NCI-H345 (cell line): ENCODE results near the gene TMEM131.

Source experiments
- DNase-seq: peaks from one replicate; lab custom pipeline; 2025; lab: John Stamatoyannopoulos, UW

TMEM131 gene

GRCh38 chr2:98020516-98020915, 24.8 kb upstream of the TMEM131 start:
- DNase-seq = no peak

DNA sequence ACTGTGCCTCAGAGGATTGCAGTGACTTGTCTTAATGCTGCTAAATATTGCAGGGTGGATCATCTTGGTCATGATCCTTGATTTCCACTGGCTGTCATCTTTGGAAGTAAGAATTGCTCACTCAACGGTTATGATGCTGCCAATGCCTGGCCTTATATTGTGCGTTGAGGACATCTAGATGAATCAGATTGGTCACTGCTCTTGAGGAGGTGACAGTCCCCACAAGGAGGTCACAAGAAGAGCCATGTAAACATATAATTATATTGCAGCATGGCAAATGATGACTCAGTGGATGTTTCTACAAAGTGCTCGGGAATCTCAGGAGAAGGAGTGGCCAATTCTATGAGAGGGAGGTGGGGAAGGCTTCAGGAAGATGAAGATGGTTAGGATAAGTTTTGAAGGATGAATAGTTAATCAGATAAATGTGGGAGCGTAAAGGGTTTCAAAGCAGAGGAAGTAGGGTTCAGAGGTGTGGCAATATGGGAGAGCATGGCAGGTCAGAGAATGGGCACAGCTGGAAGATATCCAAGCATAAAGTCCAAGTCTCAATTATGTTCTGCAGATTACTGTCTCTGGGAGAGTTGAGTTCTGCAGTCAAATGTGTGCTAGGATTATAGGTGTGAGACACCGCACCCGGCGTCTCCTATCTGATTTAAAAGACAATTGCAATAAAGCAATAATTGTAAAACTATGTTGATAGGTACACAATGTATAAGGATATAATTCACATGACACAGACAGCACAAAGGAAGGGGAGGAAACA, 21.3 kb upstream of the TMEM131 start:
- DNase-seq = no peak

GRCh38 chr2:98015671-98016070, 19.9 kb upstream of the TMEM131 start:
- DNase-seq = no peak

GRCh38 chr2:98014379-98014778, 18.6 kb upstream of the TMEM131 start:
- no peak for DNase-seq

- no peak for DNase-seq
These were observed 17.8 kb upstream of the TMEM131 start for GRCh38 chr2:98013407-98014042.

DNA sequence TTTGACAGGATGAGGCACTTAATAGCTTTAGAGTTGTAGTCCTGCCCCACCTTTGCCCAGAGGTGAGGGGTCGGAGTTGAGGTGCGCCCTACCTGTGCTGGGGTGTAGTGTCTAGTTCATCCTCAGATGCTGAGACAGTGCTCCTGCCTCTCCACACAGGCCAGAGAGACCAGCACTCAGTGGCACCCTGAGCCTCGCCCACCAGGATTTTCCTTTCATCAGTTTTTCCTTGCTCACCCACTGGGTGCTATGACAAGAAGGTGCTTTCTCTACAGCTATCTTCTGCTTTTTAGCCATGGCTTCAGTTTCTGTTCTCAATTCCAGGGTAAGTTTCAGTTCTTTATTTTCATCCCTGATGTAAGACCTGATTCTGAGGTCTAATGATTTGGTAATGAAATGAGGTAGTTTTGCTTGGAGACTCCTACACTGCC, 16.8 kb upstream of the TMEM131 start:
- DNase-seq = no peak

- no peak for DNase-seq
These were observed 14.4 kb upstream of the TMEM131 start for GRCh38 chr2:98009887-98010760.

DNA sequence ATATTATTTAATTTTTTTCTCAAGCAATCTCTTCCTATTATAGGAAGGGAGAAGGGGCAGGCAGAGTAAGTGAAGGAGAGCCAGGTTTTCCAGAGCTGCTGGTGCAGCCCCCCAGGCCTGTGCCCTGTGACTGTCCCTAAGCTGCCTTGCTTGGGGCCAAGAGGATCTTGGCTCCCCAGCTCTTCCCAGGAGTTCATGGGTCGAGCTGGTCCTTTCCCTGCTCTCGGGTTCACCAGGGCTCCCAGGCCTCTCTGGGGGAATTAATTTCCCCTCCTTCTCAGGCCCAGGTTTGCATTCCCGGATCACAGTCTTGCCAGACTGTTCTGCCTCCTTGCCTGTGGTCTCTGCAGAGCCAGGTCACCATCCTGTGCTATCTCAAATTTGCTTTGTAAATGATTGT, 12.7 kb upstream of the TMEM131 start:
- DNase-seq = no peak

- DNase-seq = no peak
These were observed 10.6 kb upstream of the TMEM131 start for GRCh38 chr2:98006378-98006777.

DNA sequence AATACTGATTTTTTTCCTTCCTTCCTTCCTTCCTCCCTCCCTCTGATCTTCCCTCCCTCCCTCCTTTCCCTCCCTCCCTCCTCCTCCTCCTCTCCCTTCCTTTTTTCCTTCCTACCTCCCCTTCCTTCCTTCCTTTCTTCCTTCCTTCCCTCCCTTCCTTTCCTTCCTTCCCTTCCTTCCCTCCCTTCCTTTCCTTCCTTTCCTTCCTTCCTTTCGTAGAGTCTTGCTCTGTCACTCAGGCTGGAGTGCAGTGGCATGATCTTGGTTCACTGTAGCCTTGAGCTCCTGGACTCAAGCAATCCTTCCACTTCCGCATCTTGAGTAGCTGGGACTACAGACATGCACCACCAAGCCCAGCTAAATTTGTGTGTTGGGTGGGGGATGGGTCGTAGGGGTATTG, 8.9 kb upstream of the TMEM131 start:
- DNase-seq = no peak

GRCh38 chr2:98004047-98004446, 8.3 kb upstream of the TMEM131 start:
- DNase-seq = no peak

GRCh38 chr2:97999536-97999935, 3.8 kb upstream of the TMEM131 start:
- DNase-seq = no peak

DNA sequence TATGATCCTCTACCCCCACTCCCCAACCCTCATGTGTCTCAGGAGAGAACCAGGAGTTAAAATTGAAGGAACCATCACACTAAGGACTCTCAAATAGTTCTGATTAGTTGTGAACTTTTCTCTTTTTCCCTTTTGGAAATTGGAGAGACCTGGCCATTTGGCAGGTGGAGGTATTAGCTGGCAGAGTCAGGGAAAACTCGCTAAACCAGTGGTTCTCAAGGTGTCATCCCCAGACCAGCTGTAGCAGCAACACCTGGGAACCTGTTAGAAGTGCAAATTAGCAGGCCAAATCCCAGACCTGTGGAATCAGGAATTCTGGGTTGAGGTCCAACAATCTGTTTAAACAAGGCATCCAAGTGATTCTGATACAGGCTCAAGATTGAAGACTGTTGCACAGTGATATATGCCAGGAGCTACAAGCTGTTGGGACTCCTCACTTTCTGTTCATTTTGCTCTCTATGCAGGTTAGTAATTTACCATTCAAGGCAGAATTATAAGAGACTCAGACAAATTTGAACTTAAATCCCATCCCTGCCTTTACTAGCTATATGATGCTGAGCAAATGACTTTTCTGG, 2.8 kb upstream of the TMEM131 start:
- DNase-seq = peak; percentile 30

DNA sequence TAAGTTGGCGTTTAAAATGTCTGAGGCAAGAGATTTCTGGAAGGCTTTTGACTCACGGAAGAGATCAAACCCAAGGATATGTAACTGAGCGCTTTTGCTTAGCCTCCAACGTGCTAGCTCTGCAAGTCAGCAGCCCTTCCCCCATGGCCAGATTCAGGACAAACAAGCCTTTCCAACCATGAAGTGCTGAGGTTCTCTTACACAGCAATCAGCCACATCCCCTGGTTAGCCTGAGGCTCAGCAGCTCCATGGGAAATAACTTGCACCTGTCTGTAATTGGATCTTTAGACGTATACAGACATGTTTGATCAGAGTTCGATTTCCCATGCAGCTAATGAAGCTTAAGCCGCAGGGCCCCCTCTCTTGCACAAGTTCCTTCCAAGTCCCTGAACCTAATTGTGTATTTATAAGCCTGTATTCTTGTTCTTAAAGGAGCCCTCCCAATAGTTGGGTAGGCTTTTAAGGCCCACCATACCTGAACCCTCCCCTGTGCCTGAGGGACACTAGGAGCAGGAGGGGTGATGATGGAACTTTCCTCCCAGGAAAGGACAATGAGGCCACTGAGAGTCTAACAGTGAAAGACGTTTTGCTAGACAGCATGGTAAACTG, 2.1 kb upstream of the TMEM131 start:
- DNase-seq = peak; percentile 93

DNA sequence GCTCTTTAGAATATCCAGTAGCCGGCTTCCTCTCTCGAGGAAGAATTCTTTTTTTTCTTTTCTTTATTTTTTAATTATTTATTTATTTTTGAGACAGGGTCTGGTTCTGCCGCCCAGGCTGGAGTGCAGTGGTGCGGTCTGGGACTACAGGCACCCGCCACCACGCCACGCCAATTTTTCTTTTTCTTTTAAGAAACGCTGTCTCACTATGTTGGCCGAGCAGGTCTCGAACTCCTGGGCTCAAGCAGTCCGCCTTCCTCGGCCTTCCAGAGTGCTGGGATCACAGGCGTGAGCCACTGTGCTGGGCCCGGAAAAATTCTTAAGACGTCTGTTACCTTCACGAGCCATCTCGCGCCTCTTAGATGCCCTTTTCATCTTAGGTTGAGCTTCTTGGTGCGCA, 931 bp upstream of the TMEM131 start:
- no peak for DNase-seq

DNA sequence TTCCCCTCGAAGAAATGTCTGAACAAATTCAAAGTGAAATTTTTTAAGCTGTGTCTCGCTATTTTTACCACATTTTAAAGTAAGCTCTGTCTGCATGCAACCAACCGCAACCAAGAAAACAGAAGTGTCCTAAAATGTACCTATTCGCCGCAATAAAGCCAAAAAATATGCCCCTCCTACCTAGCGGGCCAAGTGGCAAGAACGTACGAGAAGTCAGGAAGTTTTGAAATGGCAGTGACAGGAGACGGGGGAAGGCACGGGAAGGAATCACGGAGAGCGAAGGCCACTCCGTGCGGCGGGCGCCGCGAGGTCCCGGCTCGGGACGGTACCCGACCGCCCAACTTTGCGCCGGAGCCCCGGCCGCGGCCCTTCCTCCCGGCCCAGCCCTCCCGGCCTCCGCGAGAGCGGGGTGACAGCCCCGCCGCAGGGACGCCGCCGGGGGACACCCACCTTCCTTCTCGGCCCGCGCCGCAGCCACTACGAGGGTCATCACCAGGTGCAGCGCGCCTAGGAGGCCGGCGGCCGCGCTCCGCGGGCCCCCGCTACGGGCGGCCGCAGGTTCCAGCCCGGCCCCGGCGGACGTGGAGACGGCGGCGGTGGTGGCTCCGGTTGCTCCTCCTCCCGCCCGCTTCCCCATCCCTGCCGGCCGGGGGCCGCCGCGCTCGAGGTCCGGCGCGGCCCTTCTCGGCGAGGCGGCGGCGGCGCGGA, 568 bp downstream of the TMEM131 start:
- DNase-seq = no peak

- DNase-seq = no peak
These were observed 1.3 kb downstream of the TMEM131 start for GRCh38 chr2:97994476-97994875.

GRCh38 chr2:97993926-97994325, 1.8 kb downstream of the TMEM131 start:
- DNase-seq = no peak

DNA sequence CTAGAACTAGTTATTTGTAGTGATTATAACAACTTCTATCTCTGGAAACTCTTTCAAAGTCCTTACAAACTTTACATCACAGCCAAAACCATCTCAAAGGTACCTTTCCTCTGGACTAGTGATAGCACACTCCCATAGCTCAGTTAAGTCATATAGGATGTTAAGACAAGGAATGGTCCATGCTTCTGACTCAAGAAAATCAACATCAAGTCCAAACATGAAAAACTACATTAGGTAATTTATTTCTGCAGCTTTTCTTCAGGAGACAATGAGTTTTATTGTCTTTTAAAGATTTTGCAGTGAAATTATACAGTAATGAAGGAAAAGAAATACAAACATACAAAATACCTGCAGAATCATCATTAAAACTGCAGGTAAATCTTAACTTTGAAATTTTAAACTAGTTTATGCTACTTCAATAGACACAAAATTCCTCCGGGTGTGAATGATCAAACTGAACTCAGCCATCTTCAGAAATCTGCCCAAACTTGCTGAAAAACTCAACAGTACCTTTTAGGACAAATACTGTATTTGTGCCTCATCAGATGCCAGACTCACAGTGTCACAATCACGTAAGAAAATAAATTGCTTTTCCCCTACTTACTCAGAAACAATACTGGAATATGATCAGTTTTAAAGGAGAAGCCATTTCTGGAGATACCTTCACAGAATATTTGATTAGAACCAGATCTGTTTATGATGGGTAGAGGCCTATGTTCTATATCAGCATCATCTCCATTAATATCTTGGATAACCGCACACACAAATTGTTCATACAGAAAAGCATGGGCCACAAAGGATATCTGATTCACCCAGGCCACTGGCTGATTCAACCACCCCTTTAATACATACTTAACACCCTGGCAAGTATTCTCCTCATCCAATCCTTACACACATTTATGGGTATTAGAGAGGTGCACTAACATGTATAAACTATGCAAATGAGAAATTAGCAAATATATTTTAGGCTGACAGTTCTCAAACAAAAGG, 2.6 kb downstream of the TMEM131 start:
- DNase-seq = no peak
